Activated naive CD4-positive, alpha-beta T cell treated with anti-CD3 and anti-CD28 coated beads for 36 hours (primary cell): ENCODE measurements around the gene P2RX1. TPM values are rescaled to one million over a fixed set of nuclear protein-coding genes. Genes with fewer than 3 reads are reported as not detected.

Source experiments
- CTCF ChIA-PET: fragments of 350-600 bp; sonication (Branson Sonifier 250); formaldehyde crosslinking; loops from one replicate; lab custom pipeline; 2021; ENCODE audit warnings: antibody characterized with exemption; lab: Charles Lee
- DNase-seq: peaks from one replicate; pipeline ENCODE4 v3.0.0-alpha.2; 2020
- H3K27ac Mint-ChIP-seq: one replicate; pipeline ENCODE4 v1.8.0; 2021; ENCODE audit warnings: mild to moderate bottlenecking, mixed read lengths
- H3K27me3 Mint-ChIP-seq: one replicate; pipeline ENCODE4 v1.8.0; 2021; ENCODE audit warnings: low read depth, mixed read lengths
- H3K36me3 Mint-ChIP-seq: one replicate; pipeline ENCODE4 v1.8.0; 2021; ENCODE audit warnings: low read depth, mixed read lengths
- H3K4me1 Mint-ChIP-seq: one replicate; pipeline ENCODE4 v1.8.0; 2021; ENCODE audit warnings: low read depth, mixed read lengths
- H3K4me3 Mint-ChIP-seq: one replicate; pipeline ENCODE4 v1.8.0; 2021; ENCODE audit warnings: mild to moderate bottlenecking, moderate library complexity, mixed read lengths
- H3K9me3 Mint-ChIP-seq: one replicate; pipeline ENCODE4 v1.8.0; 2021; ENCODE audit warnings: mixed read lengths
- intact Hi-C: fragments of 100-400 bp; cut with micrococcal nuclease; formaldehyde crosslinking; loops from one replicate; pipeline ENCODE4 v1.15.1; 2023
- total RNA-seq, 2 experiments: library from RNA; stranded (reverse); gene quantifications; one replicate each; pipeline ENCODE4 v1.2.3, GENCODE V29; 2021

Gene P2RX1
- total RNA-seq, 2 experiments from 2014 or later = 0.10 to 0.17 TPM

- Mint-ChIP-seq H3K27ac (no peak overlapping the region), H3K4me1 (peaks cover 30% of the 10 kb centered on the region)
Measured at GRCh38 chr17:3909257-3909656, 7.0 kb downstream of the P2RX1 start.

GRCh38 chr17:3907483-3908216, 8.6 kb downstream of the P2RX1 start:
- intact Hi-C loops = no loop called here

More at GRCh38 chr17:3909257-3909656, 7.0 kb downstream of the P2RX1 start:
- no peak for DNase-seq
- Mint-ChIP-seq H3K27me3 (no peaks in the 10 kb centered on the region), H3K36me3 (no peaks in the 10 kb centered on the region), H3K4me3 (no peak overlapping the region), H3K9me3 (no peaks in the 10 kb centered on the region)
- CTCF ChIA-PET = no interaction called here
- intact Hi-C loops = no loop called here

GRCh38 chr17:3906881-3907280, 9.4 kb downstream of the P2RX1 start:
- Mint-ChIP-seq H3K27me3 (no peaks in the 10 kb centered on the region), H3K9me3 (no peaks in the 10 kb centered on the region)

More at GRCh38 chr17:3907483-3908216, 8.6 kb downstream of the P2RX1 start:
- H3K36me3 Mint-ChIP-seq = no peaks in the 10 kb centered on the region
- peaks cover 21% of the 10 kb centered on the region for H3K4me1 Mint-ChIP-seq
- H3K9me3 Mint-ChIP-seq = no peaks in the 10 kb centered on the region
- peak overlapping the region; percentile 2 for H3K27ac Mint-ChIP-seq
- H3K27me3 Mint-ChIP-seq = no peaks in the 10 kb centered on the region
- CTCF ChIA-PET = interaction anchor here (1.9 kb wide), 1 partner anchor 61 kb away, joined by 7 read pairs; the partner anchor contains the start of gene NCBP3
- no peak overlapping the region for H3K4me3 Mint-ChIP-seq
- DNase-seq = no peak

GRCh38 chr17:3905017-3905520, 11.2 kb downstream of the P2RX1 start:
- intact Hi-C loops = no loop called here
- Mint-ChIP-seq H3K4me3 (no peak overlapping the region), H3K4me1 (no peaks in the 10 kb centered on the region), H3K9me3 (no peaks in the 10 kb centered on the region), H3K36me3 (no peaks in the 10 kb centered on the region), H3K27me3 (no peaks in the 10 kb centered on the region), H3K27ac (no peak overlapping the region)
- DNase-seq = no peak
- CTCF ChIA-PET = interaction anchor here (3.1 kb wide), 1 partner anchor 9 kb away, joined by 12 read pairs; no protein-coding TSS in a partner anchor

More at GRCh38 chr17:3906881-3907280, 9.4 kb downstream of the P2RX1 start:
- Mint-ChIP-seq H3K4me1 (peaks cover 17% of the 10 kb centered on the region), H3K27ac (no peak overlapping the region), H3K36me3 (no peaks in the 10 kb centered on the region), H3K4me3 (no peak overlapping the region)
- DNase-seq = no peak
- CTCF ChIA-PET = interaction anchor here (1.9 kb wide), 1 partner anchor 60 kb away, joined by 7 read pairs; the partner anchor contains the start of gene NCBP3
- intact Hi-C loops = no loop called here

GRCh38 chr17:3904501-3904900, 11.8 kb downstream of the P2RX1 start:
- intact Hi-C loops = no loop called here
- no peaks in the 10 kb centered on the region for H3K4me1 Mint-ChIP-seq
- CTCF ChIA-PET = interaction anchor here (3.1 kb wide), 1 partner anchor 10 kb away, joined by 12 read pairs; no protein-coding TSS in a partner anchor
- H3K4me3 Mint-ChIP-seq = no peak overlapping the region
- no peaks in the 10 kb centered on the region for H3K9me3 Mint-ChIP-seq
- H3K36me3 Mint-ChIP-seq = no peaks in the 10 kb centered on the region
- DNase-seq = no peak
- H3K27me3 Mint-ChIP-seq = no peaks in the 10 kb centered on the region
- no peak overlapping the region for H3K27ac Mint-ChIP-seq

GRCh38 chr17:3903881-3904290, 12.4 kb downstream of the P2RX1 start:
- no peaks in the 10 kb centered on the region for H3K27me3 Mint-ChIP-seq
- no peaks in the 10 kb centered on the region for H3K36me3 Mint-ChIP-seq
- CTCF ChIA-PET = interaction anchor here (3.1 kb wide), 1 partner anchor 11 kb away, joined by 12 read pairs; no protein-coding TSS in a partner anchor
- H3K27ac Mint-ChIP-seq = no peak overlapping the region
- no peak overlapping the region for H3K4me3 Mint-ChIP-seq
- intact Hi-C loops = no loop called here
- no peaks in the 10 kb centered on the region for H3K4me1 Mint-ChIP-seq
- no peaks in the 10 kb centered on the region for H3K9me3 Mint-ChIP-seq
- no peak for DNase-seq

- DNase-seq = no peak
- H3K9me3 Mint-ChIP-seq = no peaks in the 10 kb centered on the region
- no peaks in the 10 kb centered on the region for H3K36me3 Mint-ChIP-seq
- no peaks in the 10 kb centered on the region for H3K27me3 Mint-ChIP-seq
- no peak overlapping the region for H3K27ac Mint-ChIP-seq
- CTCF ChIA-PET = interaction anchor here (3.1 kb wide), 1 partner anchor 11 kb away, joined by 12 read pairs; no protein-coding TSS in a partner anchor
- no peaks in the 10 kb centered on the region for H3K4me1 Mint-ChIP-seq
- no peak overlapping the region for H3K4me3 Mint-ChIP-seq
- intact Hi-C loops = no loop called here
Measured at GRCh38 chr17:3903051-3903825, 13.0 kb downstream of the P2RX1 start.

GRCh38 chr17:3900646-3901045, 15.6 kb downstream of the P2RX1 start:
- no peak for DNase-seq
- Mint-ChIP-seq H3K36me3 (no peaks in the 10 kb centered on the region), H3K27me3 (no peaks in the 10 kb centered on the region), H3K4me1 (no peaks in the 10 kb centered on the region), H3K27ac (no peak overlapping the region), H3K9me3 (no peaks in the 10 kb centered on the region), H3K4me3 (no peak overlapping the region)
- intact Hi-C loops = no loop called here
- CTCF ChIA-PET = interaction anchor here (0.6 to 1.2 kb wide), 4 partner anchors 12 to 183 kb away, joined by 3 to 6 read pairs (median 4); no protein-coding TSS in a partner anchor

GRCh38 chr17:3897731-3898130, 18.5 kb downstream of the P2RX1 start:
- CTCF ChIA-PET = interaction anchor here (1.1 kb wide), 1 partner anchor 15 kb away, joined by 4 read pairs; no protein-coding TSS in a partner anchor
- intact Hi-C loops = no loop called here
- Mint-ChIP-seq H3K27ac (no peak overlapping the region), H3K36me3 (no peaks in the 10 kb centered on the region), H3K9me3 (no peaks in the 10 kb centered on the region), H3K4me3 (no peak overlapping the region), H3K4me1 (peaks cover 8% of the 10 kb centered on the region), H3K27me3 (no peaks in the 10 kb centered on the region)
- DNase-seq = no peak

- Mint-ChIP-seq H3K27me3 (no peaks in the 10 kb centered on the region), H3K9me3 (no peaks in the 10 kb centered on the region), H3K4me1 (peaks cover 11% of the 10 kb centered on the region), H3K36me3 (no peaks in the 10 kb centered on the region), H3K27ac (no peak overlapping the region), H3K4me3 (no peak overlapping the region)
- DNase-seq = no peak
- CTCF ChIA-PET = interaction anchor here (0.7 to 1.1 kb wide), 2 partner anchors 16 to 110 kb away, joined by 3 to 4 read pairs; no protein-coding TSS in a partner anchor
- intact Hi-C loops = no loop called here
Measured at GRCh38 chr17:3896968-3897235, 19.4 kb downstream of the P2RX1 start.

- CTCF ChIA-PET = interaction anchor here (0.6 to 0.7 kb wide), 3 partner anchors 33 to 161 kb away, joined by 3 read pairs; no protein-coding TSS in a partner anchor
- Mint-ChIP-seq H3K4me1 (peaks cover 17% of the 10 kb centered on the region), H3K4me3 (no peak overlapping the region), H3K27ac (no peak overlapping the region), H3K27me3 (no peaks in the 10 kb centered on the region), H3K9me3 (no peaks in the 10 kb centered on the region), H3K36me3 (no peaks in the 10 kb centered on the region)
- intact Hi-C loops = no loop called here
- DNase-seq = no peak
Measured at GRCh38 chr17:3896108-3896967, 19.9 kb downstream of the P2RX1 start.
